GM23248 (cell line): Measurements from ENCODE around the gene SIX2.

ENCODE experiments used
- EZH2 ChIP-seq: fragments of 200-600 bp; sonication (generic); IDR thresholded peaks from 2 replicates; pipeline ENCODE4 v1.6.1; 2018; ENCODE audit warnings: antibody characterized with exemption, mild to moderate bottlenecking; ENCODE audit not compliant: insufficient read depth, poor library complexity, severe bottlenecking
- EZH2phosphoT487 ChIP-seq: fragments of 200-600 bp; sonication (generic); IDR thresholded peaks from 2 replicates; pipeline ENCODE4 v1.6.1; 2018; ENCODE audit warnings: antibody characterized with exemption, moderate library complexity, mild to moderate bottlenecking, low read depth; ENCODE audit not compliant: insufficient read depth

DNA sequence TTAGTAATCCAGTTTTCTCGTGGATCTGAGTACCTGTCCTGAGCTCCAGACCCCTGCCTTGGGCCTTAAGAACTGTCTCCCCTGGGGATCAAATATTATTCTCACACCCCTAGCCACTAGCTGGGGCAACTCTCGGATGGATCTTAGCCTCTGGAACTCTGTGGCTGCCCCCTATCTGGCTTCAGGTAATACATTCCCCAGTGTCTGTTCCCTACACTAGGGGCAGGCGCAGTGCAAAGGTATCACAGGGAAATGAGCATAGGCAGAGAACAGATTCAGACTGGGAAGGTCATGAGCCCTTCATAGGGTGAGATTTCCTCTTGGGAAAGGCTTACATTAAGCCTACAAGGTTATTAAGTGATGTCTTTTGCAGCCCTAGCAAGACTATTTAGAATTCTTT is 11.2 kb upstream of the SIX2 start:
- no peak for TF ChIP-seq EZH2phosphoT487
- TF ChIP-seq EZH2 = no peak
